Caco-2 (cell line): ENCODE measurements around the gene KRTAP12-3. TPM values are rescaled to one million over a fixed set of nuclear protein-coding genes. Genes with fewer than 3 reads are reported as not detected.

Experiments used
- BruUV-seq: library from RNA; stranded (reverse); fragments of 400-500 nt; replicated peaks from 2 replicates; lab custom pipeline; 2021; lab: Mats Ljungman, UMichigan
- CTCF ChIA-PET: fragments of 300-600 bp; sonication (Branson Sonifier 250); formaldehyde crosslinking; loops from one replicate; lab custom pipeline; 2022; ENCODE audit warnings: antibody characterized with exemption; lab: Charles Lee
- POLR2A ChIA-PET: fragments of 300-600 bp; sonication (Branson Sonifier 250); formaldehyde crosslinking; loops from one replicate; lab custom pipeline; 2022; ENCODE audit warnings: antibody characterized with exemption; lab: Charles Lee
- DNase-seq, 2 experiments: peaks; one replicate each; pipeline versions ENCODE4 v3.0.0 to v3.0.0-alpha.2; 2020 to 2022
- H3K27me3 ChIP-seq: replicated peaks from 2 replicates; pipeline ENCODE4 v1.6.0; 2011; ENCODE audit warnings: low read length; ENCODE audit not compliant: control insufficient read depth, insufficient read depth
- H3K36me3 ChIP-seq: 2 replicates; pipeline ENCODE4 v1.5.1; 2011; ENCODE audit warnings: low read length; ENCODE audit not compliant: control insufficient read depth, insufficient read depth
- H3K4me1 ChIP-seq: fragments of 250-450 bp; sonication (Bioruptor Pico); 2 replicates; pipeline ENCODE4 v1.5.1; 2020; ENCODE audit warnings: mild to moderate bottlenecking
- H3K4me3 ChIP-seq: 2 replicates; pipeline ENCODE4 v1.5.1; 2011; ENCODE audit warnings: low read depth, mild to moderate bottlenecking, control low read depth, low read length
- H3K9me3 ChIP-seq: fragments of 250-450 bp; sonication (Bioruptor Pico); 2 replicates; pipeline ENCODE4 v1.5.1; 2020; ENCODE audit warnings: mild to moderate bottlenecking, moderate library complexity
- H3K27ac Mint-ChIP-seq: one replicate; pipeline ENCODE4 v1.8.0; 2022; ENCODE audit warnings: mixed read lengths; ENCODE audit not compliant: unreplicated experiment
- H3K27me3 Mint-ChIP-seq: one replicate; pipeline ENCODE4 v1.8.0; 2022; ENCODE audit warnings: mixed read lengths; ENCODE audit not compliant: insufficient read depth, unreplicated experiment
- H3K36me3 Mint-ChIP-seq: one replicate; pipeline ENCODE4 v1.8.0; 2022; ENCODE audit warnings: mild to moderate bottlenecking, mixed read lengths; ENCODE audit not compliant: insufficient read depth, unreplicated experiment
- H3K4me1 Mint-ChIP-seq: one replicate; pipeline ENCODE4 v1.8.0; 2022; ENCODE audit warnings: low read depth, mixed read lengths; ENCODE audit not compliant: unreplicated experiment
- H3K4me3 Mint-ChIP-seq: one replicate; pipeline ENCODE4 v1.8.0; 2022; ENCODE audit warnings: mild to moderate bottlenecking, moderate library complexity, mixed read lengths; ENCODE audit not compliant: unreplicated experiment
- H3K9me3 Mint-ChIP-seq: one replicate; pipeline ENCODE4 v1.8.0; 2022; ENCODE audit warnings: mixed read lengths; ENCODE audit not compliant: unreplicated experiment
- CTCF ChIP-seq, 2 experiments: fragments of 200-600 bp in 1 of 2; IDR thresholded peaks; 1 replicate in 1 of 2; 2 replicates in 1 of 2; pipeline versions ENCODE4 v1.5.1 to v1.8.0; 2011 to 2022; ENCODE audit warnings: antibody characterized with exemption in 1 of 2, control low read depth in 1 of 2, inconsistent platforms in 1 of 2, low read depth in 1 of 2, low read length in 1 of 2, mild to moderate bottlenecking in 1 of 2, moderate library complexity in 1 of 2; ENCODE audit not compliant: insufficient read depth in 1 of 2, severe bottlenecking in 1 of 2, unreplicated experiment in 1 of 2
- intact Hi-C: fragments of 100-400 bp; cut with micrococcal nuclease; formaldehyde crosslinking; loops from one replicate; pipeline ENCODE4 v1.10.0; 2022; ENCODE audit not compliant: unreplicated experiment
- total RNA-seq: library from RNA; stranded (reverse); gene quantifications from 2 replicates; pipeline ENCODE4 v1.2.3, GENCODE V29; 2022

KRTAP12-3 gene
- total RNA-seq, 1 experiment from 2014 or later: not detected

- no peaks in the 10 kb centered on the region for H3K27me3 ChIP-seq
- no peak for DNase-seq
- BruUV-seq: no TSS peak
- no peaks in the 10 kb centered on the region for H3K9me3 Mint-ChIP-seq
- H3K4me3 Mint-ChIP-seq: no peak overlapping the region
- H3K27me3 Mint-ChIP-seq: peaks cover 10% of the 10 kb centered on the region
- ChIA-PET CTCF (no interaction called here), POLR2A (no interaction called here)
- H3K36me3 ChIP-seq: no peaks in the 10 kb centered on the region
- H3K36me3 Mint-ChIP-seq: no peaks in the 10 kb centered on the region
- peaks cover 7% of the 10 kb centered on the region for H3K4me1 Mint-ChIP-seq
- no peak overlapping the region for H3K27ac Mint-ChIP-seq
- TF ChIP-seq CTCF (IDR thresholded peaks at IDR 0.05; ENCODE audit: insufficient read depth in 1 of 2, low read depth in 1 of 2, low read length in 1 of 2, severe bottlenecking in 1 of 2, unreplicated experiment in 1 of 2): no peak
- H3K4me3 ChIP-seq: no peak overlapping the region
- H3K9me3 ChIP-seq: no peaks in the 10 kb centered on the region; the same call in 1 of the 2 replicates
- H3K4me1 ChIP-seq: peaks cover 6% of the 10 kb centered on the region; the same call in 1 of the 2 replicates
- intact Hi-C loops: no loop called here
Observed at GRCh38 chr21:44706706-44707581, 49.2 kb downstream of the KRTAP12-3 start.

Other genes with a start within 250 kb of the KRTAP12-3 start
- gene LRRC3, start 202.4 kb upstream of the KRTAP12-3 start, total RNA-seq: 4.5 and 4.7 TPM in 2 replicates
- gene KRTAP10-1, start 117.7 kb upstream of the KRTAP12-3 start, total RNA-seq: not detected in 2 replicates
- gene KRTAP10-2, start 106.4 kb upstream of the KRTAP12-3 start, total RNA-seq: not detected in 2 replicates
- gene KRTAP10-3, start 99.1 kb upstream of the KRTAP12-3 start, total RNA-seq: not detected in 2 replicates
- not detected in 2 replicates for gene KRTAP10-4, start 84.2 kb upstream of the KRTAP12-3 start, total RNA-seq
- not detected in 2 replicates for gene KRTAP10-5, start 77.3 kb upstream of the KRTAP12-3 start, total RNA-seq
- gene KRTAP10-6, start 65.4 kb upstream of the KRTAP12-3 start, total RNA-seq: not detected in 2 replicates
- gene KRTAP10-7, start 57.3 kb upstream of the KRTAP12-3 start, total RNA-seq: not detected in 2 replicates
- gene KRTAP10-8, start 45.9 kb upstream of the KRTAP12-3 start, total RNA-seq: not detected in 2 replicates
- not detected in 2 replicates for gene KRTAP10-9, start 30.8 kb upstream of the KRTAP12-3 start, total RNA-seq
- not detected in 2 replicates for gene KRTAP10-10, start 20.6 kb upstream of the KRTAP12-3 start, total RNA-seq
- gene KRTAP10-11, start 11.5 kb upstream of the KRTAP12-3 start, total RNA-seq: not detected in 2 replicates
- not detected in 2 replicates for gene KRTAP12-4, start 3.3 kb upstream of the KRTAP12-3 start, total RNA-seq
- not detected in 2 replicates for gene KRTAP12-2, start 9.0 kb downstream of the KRTAP12-3 start, total RNA-seq
- gene KRTAP12-1, start 24.2 kb downstream of the KRTAP12-3 start, total RNA-seq: not detected in 2 replicates
- not detected in 2 replicates for gene KRTAP10-12, start 39.2 kb downstream of the KRTAP12-3 start, total RNA-seq
- 0.12 and 0.32 TPM in 2 replicates for gene TSPEAR, start 53.6 kb downstream of the KRTAP12-3 start, total RNA-seq
- 91.3 and 103 TPM in 2 replicates for gene UBE2G2, start 143.9 kb downstream of the KRTAP12-3 start, total RNA-seq
- gene SUMO3, start 160.1 kb downstream of the KRTAP12-3 start, total RNA-seq: 110 and 118 TPM in 2 replicates
- 296 and 306 TPM in 2 replicates for gene PTTG1IP, start 215.8 kb downstream of the KRTAP12-3 start, total RNA-seq